Liver (tissue), 9 donors: ENCODE data around the gene DNAL1. TPM values are rescaled to one million over a fixed set of nuclear protein-coding genes. Genes with fewer than 3 reads are reported as not detected.

ENCODE experiments used
- DNase-seq: peaks from one replicate; pipeline ENCODE4 v3.0.0-alpha.2; 2017; ENCODE audit warnings: low spot score
- H3K27ac ChIP-seq, 2 donors: one replicate each; pipeline ENCODE4 v1.7.0; 2013; ENCODE audit warnings: inconsistent platforms in 2 of 2, low read length in 2 of 2, control low read depth in 1 of 2, low read depth in 1 of 2, mild to moderate bottlenecking in 1 of 2
- H3K27me3 ChIP-seq, 4 donors: one replicate each; pipeline versions ENCODE4 v1.6.1 to v1.7.0; 2013; ENCODE audit warnings: low read length in 3 of 4, inconsistent platforms in 1 of 4, mild to moderate bottlenecking in 1 of 4, moderate library complexity in 1 of 4; ENCODE audit not compliant: control insufficient read depth in 4 of 4, insufficient read depth in 4 of 4
- H3K36me3 ChIP-seq, 4 donors: one replicate each; pipeline versions ENCODE4 v1.6.1 to v1.7.0; 2013; ENCODE audit warnings: low read length in 3 of 4, mild to moderate bottlenecking in 3 of 4, low read depth in 1 of 4, moderate library complexity in 1 of 4; ENCODE audit not compliant: control insufficient read depth in 4 of 4, insufficient read depth in 3 of 4
- H3K4me1 ChIP-seq, 4 donors: one replicate each; pipeline versions ENCODE4 v1.6.1 to v1.7.0; 2013; ENCODE audit warnings: low read length in 3 of 4, mild to moderate bottlenecking in 3 of 4, moderate library complexity in 1 of 4; ENCODE audit not compliant: control insufficient read depth in 4 of 4, insufficient read depth in 4 of 4
- H3K4me3 ChIP-seq, 3 donors: one replicate each; pipeline versions ENCODE4 v1.6.1 to v1.7.0; 2013; ENCODE audit warnings: low read length in 3 of 3, control low read depth in 1 of 3, low read depth in 1 of 3, mild to moderate bottlenecking in 1 of 3
- H3K9ac ChIP-seq, 2 donors: one replicate each; pipeline ENCODE4 v1.7.0; 2013; ENCODE audit warnings: low read length in 2 of 2, mild to moderate bottlenecking in 2 of 2, moderate library complexity in 2 of 2, control low read depth in 1 of 2, low read depth in 1 of 2
- H3K9me3 ChIP-seq, 4 donors: one replicate each; pipeline versions ENCODE4 v1.6.1 to v1.7.0; 2013; ENCODE audit warnings: low read length in 3 of 4; ENCODE audit not compliant: control insufficient read depth in 4 of 4
- CTCF ChIP-seq: fragments of 150-350 bp; IDR thresholded peaks from 2 replicates; pipeline ENCODE4 v1.5.1; 2017; ENCODE audit warnings: improper control_type of control experiment, low read depth, low read length; ENCODE audit not compliant: missing input control
- HNF4A ChIP-seq, 2 donors: conservative IDR thresholded peaks; 2 replicates each; pipeline ENCODE4 v1.6.1; 2016; ENCODE audit warnings: antibody characterized with exemption in 2 of 2, mild to moderate bottlenecking in 2 of 2
- JUND ChIP-seq, 2 donors: IDR thresholded peaks; 2 replicates each; pipeline ENCODE4 v1.6.1; 2016; ENCODE audit warnings: antibody characterized with exemption in 2 of 2
- MAX ChIP-seq: IDR thresholded peaks from 2 replicates; pipeline ENCODE4 v1.6.1; 2016; ENCODE audit warnings: antibody characterized with exemption
- RAD21 ChIP-seq, 2 donors: IDR thresholded peaks; 2 replicates each; pipeline ENCODE4 v1.6.1; 2016; ENCODE audit warnings: antibody characterized with exemption in 2 of 2, mild to moderate bottlenecking in 2 of 2
- REST ChIP-seq: IDR thresholded peaks from 2 replicates; pipeline ENCODE4 v1.6.1; 2016; ENCODE audit warnings: antibody characterized with exemption, mild to moderate bottlenecking
- RXRA ChIP-seq, 2 donors: IDR thresholded peaks; 2 replicates each; pipeline ENCODE4 v1.6.1; 2017 to 2018; ENCODE audit warnings: antibody characterized with exemption in 2 of 2, mild to moderate bottlenecking in 1 of 2
- SP1 ChIP-seq: IDR thresholded peaks from 2 replicates; pipeline ENCODE4 v1.6.1; 2018; ENCODE audit warnings: antibody characterized with exemption, mild to moderate bottlenecking
- TAF1 ChIP-seq: conservative IDR thresholded peaks from 2 replicates; pipeline ENCODE4 v1.6.1; 2016; ENCODE audit warnings: antibody characterized with exemption, mild to moderate bottlenecking
- YY1 ChIP-seq: IDR thresholded peaks from 2 replicates; pipeline ENCODE4 v1.6.1; 2016; ENCODE audit warnings: antibody characterized with exemption, mild to moderate bottlenecking
- ZBTB33 ChIP-seq: IDR thresholded peaks from 2 replicates; pipeline ENCODE4 v1.6.1; 2016; ENCODE audit warnings: antibody characterized with exemption
- WGBS: extraction: QIAGEN DNeasy Blood & Tissue Kit; methylation state at CpG from one replicate; pipeline ENCODE4 v1.1.7; 2013; 5-methylcytosine and 5-hydroxymethylcytosine counted together
- polyA plus RNA-seq, 2 donors: library from polyadenylated mRNA; stranded (reverse) in 1 of 2; unstranded in 1 of 2; fragments of 200-250 nt in 1 of 2; fragments of >200 nt in 1 of 2; fragmentation: Nextera tagmentation in 1 of 2; extraction: Ambion mirVana in 1 of 2; gene quantifications; one replicate each; pipeline versions ENCODE4 v1.2.1 to v1.2.3, GENCODE V29; 2013 to 2015
- total RNA-seq, 2 donors: library from RNA; depleted of rRNA; stranded (reverse); fragments of >200 nt; gene quantifications; one replicate each; pipeline ENCODE4 v1.2.3, GENCODE V29; 2014
- donor health status: healthy.
- donor health status: healthy.
- donor health status: healthy.
- donor health status: healthy.
- donor health status: healthy.

Gene DNAL1
- total and polyA plus RNA-seq, 4 donors: 1.9 to 3.4 (median 2.4) TPM

- Histone ChIP-seq H3K9ac (no peak overlapping the region), H3K9me3 (no peaks in the 10 kb centered on the region), H3K27me3 (no peaks in the 10 kb centered on the region), H3K27ac (no peak overlapping the region), H3K4me3 (no peak overlapping the region), H3K36me3 (no peaks in the 10 kb centered on the region), H3K4me1 (no peaks in the 10 kb centered on the region)
- no peak for TF ChIP-seq RXRA (IDR thresholded peaks at IDR 0.05)
- no peak for DNase-seq
- 87% methylated on average over 9 of the region's 9 CpGs for WGBS
These were observed 40.5 kb downstream of the DNAL1 start for GRCh38 chr14:73685328-73685727.

GRCh38 chr14:73686901-73687300 is 42.1 kb downstream of the DNAL1 start:
- H3K4me1 ChIP-seq: no peaks in the 10 kb centered on the region
- no peaks in the 10 kb centered on the region for H3K36me3 ChIP-seq
- H3K9me3 ChIP-seq: no peaks in the 10 kb centered on the region
- no peak for TF ChIP-seq SP1
- TF ChIP-seq RAD21 (IDR thresholded peaks at IDR 0.05): no peak
- TF ChIP-seq CTCF: no peak
- DNase-seq: no peak
- 96% methylated on average over 3 of the region's 3 CpGs for WGBS
- H3K27me3 ChIP-seq: no peaks in the 10 kb centered on the region
- H3K9ac ChIP-seq: no peak overlapping the region
- H3K4me3 ChIP-seq: no peak overlapping the region
- no peak overlapping the region for H3K27ac ChIP-seq

GRCh38 chr14:73694083-73694482 is 49.3 kb downstream of the DNAL1 start:
- H3K4me1 ChIP-seq: no peaks in the 10 kb centered on the region
- peaks cover 0 to 2% (median 0%) of the 10 kb centered on the region in 4 donors for H3K36me3 ChIP-seq
- WGBS: 99% methylated on average over 2 of the region's 2 CpGs
- H3K4me3 ChIP-seq: no peak overlapping the region
- H3K27ac ChIP-seq: no peak overlapping the region
- TF ChIP-seq ZBTB33 (no peak), RXRA (IDR thresholded peaks at IDR 0.05) (no peak), TAF1 (no peak), MAX (no peak), CTCF (no peak), JUND (IDR thresholded peaks at IDR 0.05) (no peak), YY1 (no peak), REST (no peak), HNF4A (conservative IDR thresholded peaks at IDR 0.05) (no peak)
- no peaks in the 10 kb centered on the region for H3K9me3 ChIP-seq
- no peak for DNase-seq
- H3K9ac ChIP-seq: no peak overlapping the region
- no peaks in the 10 kb centered on the region for H3K27me3 ChIP-seq
